ENCODE measurements around the gene COL11A1.

- TF ChIP-seq CTCF (IDR thresholded peaks at IDR 0.05; ENCODE audit: extremely low read depth in 1 of 2, insufficient read depth in 1 of 2, low read depth in 1 of 2, low read length in 2 of 2) (no peak), EZH2 (IDR thresholded peaks at IDR 0.05; ENCODE audit: borderline replicate concordance, low read depth, low read length, severe bottlenecking) (no peak), POLR2A (IDR thresholded peaks at IDR 0.05; ENCODE audit: low read depth, low read length) (no peak), JUN (IDR thresholded peaks at IDR 0.05; ENCODE audit: borderline replicate concordance, insufficient read depth, insufficient read length, low read depth) (no peak), POLR2AphosphoS5 (IDR thresholded peaks at IDR 0.05; ENCODE audit: insufficient read depth, low read depth, low read length) (no peak), FOS (IDR thresholded peaks at IDR 0.05; ENCODE audit: borderline replicate concordance, insufficient read depth, low read length) (no peak), MAX (IDR thresholded peaks at IDR 0.05; ENCODE audit: insufficient read depth, insufficient read length) (no peak), MYC (IDR thresholded peaks at IDR 0.05; ENCODE audit: low read depth, low read length) (no peak)
These were observed 49.9 kb downstream of the COL11A1 start for GRCh38 chr1:103058391-103058790.
